ENCODE measurements around the gene NRG3. TPM values are rescaled to one million over a fixed set of nuclear protein-coding genes. Genes with fewer than 3 reads are reported as not detected.

The NRG3 gene
- total RNA-seq, 2 donors from 2014 or later = 0.41 TPM; not detected in 1

DNA sequence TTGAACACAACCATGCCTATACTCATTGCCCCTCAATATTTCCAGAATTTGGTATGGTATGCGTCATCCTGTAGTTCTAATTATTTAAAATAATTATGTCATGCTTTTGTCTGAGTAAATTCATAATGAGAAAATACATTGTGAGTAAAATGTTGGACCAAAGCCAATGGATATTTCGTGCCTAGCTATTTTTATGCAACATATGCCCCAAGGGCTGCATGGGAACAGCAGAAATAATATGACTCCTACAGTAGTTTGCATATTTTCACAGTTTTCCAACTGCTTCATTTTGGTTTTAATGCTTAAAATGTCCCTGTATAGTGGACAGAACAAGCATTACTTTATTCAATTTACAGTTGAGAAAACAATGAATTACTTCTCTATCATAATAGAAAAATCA, 1148.7 kb downstream of the NRG3 start:
- TF ChIP-seq, protein P1, sequence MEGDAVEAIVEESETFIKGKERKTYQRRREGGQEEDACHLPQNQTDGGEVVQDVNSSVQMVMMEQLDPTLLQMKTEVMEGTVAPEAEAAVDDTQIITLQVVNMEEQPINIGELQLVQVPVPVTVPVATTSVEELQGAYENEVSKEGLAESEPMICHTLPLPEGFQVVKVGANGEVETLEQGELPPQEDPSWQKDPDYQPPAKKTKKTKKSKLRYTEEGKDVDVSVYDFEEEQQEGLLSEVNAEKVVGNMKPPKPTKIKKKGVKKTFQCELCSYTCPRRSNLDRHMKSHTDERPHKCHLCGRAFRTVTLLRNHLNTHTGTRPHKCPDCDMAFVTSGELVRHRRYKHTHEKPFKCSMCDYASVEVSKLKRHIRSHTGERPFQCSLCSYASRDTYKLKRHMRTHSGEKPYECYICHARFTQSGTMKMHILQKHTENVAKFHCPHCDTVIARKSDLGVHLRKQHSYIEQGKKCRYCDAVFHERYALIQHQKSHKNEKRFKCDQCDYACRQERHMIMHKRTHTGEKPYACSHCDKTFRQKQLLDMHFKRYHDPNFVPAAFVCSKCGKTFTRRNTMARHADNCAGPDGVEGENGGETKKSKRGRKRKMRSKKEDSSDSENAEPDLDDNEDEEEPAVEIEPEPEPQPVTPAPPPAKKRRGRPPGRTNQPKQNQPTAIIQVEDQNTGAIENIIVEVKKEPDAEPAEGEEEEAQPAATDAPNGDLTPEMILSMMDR (IDR thresholded peaks at IDR 0.05) = no peak

More for the DNA sequence above, 1148.7 kb downstream of the NRG3 start:
- Histone ChIP-seq H3K4me3 (no peak overlapping the region), H3K27me3 (replicated peaks; ENCODE audit: insufficient read depth) (no peaks in the 10 kb centered on the region), H3K4me1 (ENCODE audit: control insufficient read depth in 1 of 2, low read depth in 2 of 2) (no peaks in the 10 kb centered on the region), H3K9me3 (no peaks in the 10 kb centered on the region), H3K27ac (no peak overlapping the region), H3K36me3 (no peaks in the 10 kb centered on the region)
- DNase-seq (ENCODE audit: low spot score) (no peak), ATAC-seq (ENCODE audit: insufficient number of reproducible peaks, low FRiP score, low read depth) (no peak)

Data from thoracic aorta (tissue), 2 donors.